Esophagus squamous epithelium (tissue), 4 donors: Measurements from ENCODE around the gene RNF213.

Experiments
- POLR2A ChIP-seq, 4 donors: fragments of 450-650 bp; IDR thresholded peaks; one replicate each; pipeline ENCODE4 v1.6.1; 2017; ENCODE audit warnings: antibody characterized with exemption in 4 of 4, mild to moderate bottlenecking in 4 of 4, moderate library complexity in 3 of 4
- TF ChIP-seq, protein P1 (sequence below), 6 experiments: fragments of 450-650 bp in 4 of 6; fragments of 200-600 bp in 2 of 6; sonication (generic) in 2 of 6; IDR thresholded peaks; one replicate each; pipeline ENCODE4 v1.5.1; 2016 to 2019; ENCODE audit warnings: antibody characterized with exemption in 6 of 6, mild to moderate bottlenecking in 4 of 6, moderate library complexity in 4 of 6

DNA sequence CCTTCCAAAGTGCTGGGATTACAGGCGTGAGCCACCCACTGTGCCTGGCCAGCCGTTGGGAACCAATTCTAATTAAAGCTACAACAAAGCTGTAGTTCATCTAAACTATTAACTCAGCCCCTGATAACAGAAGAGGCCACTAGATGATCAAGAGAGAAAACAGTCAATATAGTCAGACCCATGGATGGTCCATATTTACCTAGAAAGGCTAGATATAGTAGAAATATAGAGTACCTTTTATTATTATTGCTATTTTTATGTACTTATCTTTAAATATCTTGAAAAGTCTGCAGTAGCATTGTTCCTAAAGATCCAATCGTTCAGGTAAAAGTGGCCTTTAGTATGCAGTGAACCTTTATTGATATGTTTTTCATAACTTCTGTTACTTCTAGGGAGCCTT lies 43.2 kb downstream of the RNF213 start:
- TF ChIP-seq POLR2A (IDR thresholded peaks at IDR 0.05) = no peak
- TF ChIP-seq, protein P1, sequence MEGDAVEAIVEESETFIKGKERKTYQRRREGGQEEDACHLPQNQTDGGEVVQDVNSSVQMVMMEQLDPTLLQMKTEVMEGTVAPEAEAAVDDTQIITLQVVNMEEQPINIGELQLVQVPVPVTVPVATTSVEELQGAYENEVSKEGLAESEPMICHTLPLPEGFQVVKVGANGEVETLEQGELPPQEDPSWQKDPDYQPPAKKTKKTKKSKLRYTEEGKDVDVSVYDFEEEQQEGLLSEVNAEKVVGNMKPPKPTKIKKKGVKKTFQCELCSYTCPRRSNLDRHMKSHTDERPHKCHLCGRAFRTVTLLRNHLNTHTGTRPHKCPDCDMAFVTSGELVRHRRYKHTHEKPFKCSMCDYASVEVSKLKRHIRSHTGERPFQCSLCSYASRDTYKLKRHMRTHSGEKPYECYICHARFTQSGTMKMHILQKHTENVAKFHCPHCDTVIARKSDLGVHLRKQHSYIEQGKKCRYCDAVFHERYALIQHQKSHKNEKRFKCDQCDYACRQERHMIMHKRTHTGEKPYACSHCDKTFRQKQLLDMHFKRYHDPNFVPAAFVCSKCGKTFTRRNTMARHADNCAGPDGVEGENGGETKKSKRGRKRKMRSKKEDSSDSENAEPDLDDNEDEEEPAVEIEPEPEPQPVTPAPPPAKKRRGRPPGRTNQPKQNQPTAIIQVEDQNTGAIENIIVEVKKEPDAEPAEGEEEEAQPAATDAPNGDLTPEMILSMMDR (IDR thresholded peaks at IDR 0.05) = no peak
